HUES6 (cell line): ENCODE results near the gene CISD3.

ENCODE experiments used
- H3K27ac ChIP-seq: 2 replicates; pipeline ENCODE4 v1.7.0; 2013; ENCODE audit warnings: low read depth, mild to moderate bottlenecking, low read length, inconsistent platforms
- H3K27me3 ChIP-seq: 2 replicates; pipeline ENCODE4 v1.6.1; 2013; ENCODE audit warnings: low read length; ENCODE audit not compliant: control insufficient read depth, insufficient read depth
- H3K36me3 ChIP-seq: 2 replicates; pipeline ENCODE4 v1.6.1; 2013; ENCODE audit warnings: low read length; ENCODE audit not compliant: control insufficient read depth, insufficient read depth
- H3K4me1 ChIP-seq: 2 replicates; pipeline ENCODE4 v1.6.1; 2013; ENCODE audit warnings: low read length; ENCODE audit not compliant: control insufficient read depth, insufficient read depth
- H3K4me3 ChIP-seq: 2 replicates; pipeline ENCODE4 v1.5.1; 2013; ENCODE audit warnings: low read depth, low read length
- H3K9ac ChIP-seq: one replicate; pipeline ENCODE4 v1.6.1; 2013; ENCODE audit warnings: mild to moderate bottlenecking, low read length
- H3K9me3 ChIP-seq: 2 replicates; pipeline ENCODE4 v1.6.1; 2013; ENCODE audit warnings: low read depth, low read length; ENCODE audit not compliant: control insufficient read depth, insufficient read depth

Gene CISD3

DNA sequence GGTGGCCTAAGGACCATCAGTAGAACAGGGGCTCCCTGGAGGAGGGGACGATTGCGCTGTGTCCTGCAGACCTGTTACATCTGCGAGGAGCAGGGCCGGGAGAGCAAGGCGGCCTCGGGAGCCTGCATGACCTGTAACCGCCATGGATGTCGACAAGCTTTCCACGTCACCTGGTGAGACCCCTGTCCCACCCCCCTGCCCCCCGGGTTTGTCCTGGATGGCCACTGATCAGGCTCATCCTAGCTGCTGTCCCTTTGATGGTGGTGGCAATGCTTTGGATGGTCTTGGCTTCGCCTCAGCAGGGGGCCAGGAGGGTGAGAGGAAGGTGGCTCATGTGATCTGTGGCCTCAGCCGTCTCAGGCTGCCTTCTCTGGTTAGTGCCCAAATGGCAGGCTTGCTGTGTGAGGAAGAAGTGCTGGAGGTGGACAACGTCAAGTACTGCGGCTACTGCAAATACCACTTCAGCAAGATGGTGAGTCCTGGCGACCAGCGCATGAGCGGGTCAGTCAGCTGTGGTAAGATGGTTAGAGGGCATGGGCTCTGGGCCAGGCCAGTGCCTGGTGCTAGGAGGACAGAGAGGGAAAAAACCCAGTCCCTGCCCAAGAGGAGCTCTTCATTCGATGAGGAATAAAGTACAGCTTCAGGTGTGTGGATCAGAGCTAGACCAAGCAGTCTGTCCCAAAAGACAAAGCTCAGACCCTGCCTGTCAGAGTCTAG, 20.9 kb upstream of the CISD3 start:
- Histone ChIP-seq H3K4me1 (peaks cover 34% of the 10 kb centered on the region), H3K9ac (no peak overlapping the region), H3K27me3 (peaks cover 23% of the 10 kb centered on the region; the same call in 1 of the 2 replicates), H3K36me3 (peaks cover 39% of the 10 kb centered on the region), H3K9me3 (no peaks in the 10 kb centered on the region), H3K4me3 (no peak overlapping the region), H3K27ac (no peak overlapping the region)

DNA sequence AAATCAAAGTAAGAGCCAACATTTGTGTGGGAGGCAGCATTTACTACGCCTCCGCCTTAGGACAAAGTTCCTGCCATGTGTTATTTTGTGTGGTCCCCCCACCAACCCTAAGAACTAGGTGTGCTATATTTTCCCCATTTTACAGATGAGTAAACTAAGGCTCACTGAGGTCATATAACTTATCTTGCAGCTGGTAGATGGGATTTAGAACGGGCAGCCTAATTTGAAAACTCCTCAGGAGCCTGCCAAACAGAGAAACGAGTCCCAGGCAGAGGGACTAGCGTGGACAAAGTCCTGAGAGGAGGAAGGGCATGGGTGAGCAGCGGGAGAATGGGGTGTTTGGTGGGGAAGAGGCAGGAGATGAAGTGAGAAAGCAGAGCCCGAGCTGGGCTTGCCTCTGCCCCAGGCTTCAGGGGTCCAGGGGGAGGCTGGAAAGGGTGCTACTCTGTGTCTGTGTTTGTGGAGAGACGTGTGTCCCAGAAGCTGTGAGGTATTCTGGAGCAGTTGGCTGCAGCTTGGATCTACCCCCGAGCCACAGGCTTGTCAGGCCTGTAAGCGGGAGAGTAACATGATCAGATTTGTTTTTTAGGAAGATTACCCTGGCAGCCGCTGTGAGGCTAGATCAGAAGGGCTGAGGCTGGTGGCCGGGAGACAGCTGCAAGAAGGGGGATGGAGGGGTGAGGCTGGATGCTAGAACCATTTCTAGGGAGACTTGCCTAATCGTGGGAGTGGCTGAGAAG, 20.1 kb upstream of the CISD3 start:
- Histone ChIP-seq H3K36me3 (peaks cover 43% of the 10 kb centered on the region), H3K27me3 (peaks cover 18% of the 10 kb centered on the region; the same call in 1 of the 2 replicates), H3K27ac (no peak overlapping the region)

DNA sequence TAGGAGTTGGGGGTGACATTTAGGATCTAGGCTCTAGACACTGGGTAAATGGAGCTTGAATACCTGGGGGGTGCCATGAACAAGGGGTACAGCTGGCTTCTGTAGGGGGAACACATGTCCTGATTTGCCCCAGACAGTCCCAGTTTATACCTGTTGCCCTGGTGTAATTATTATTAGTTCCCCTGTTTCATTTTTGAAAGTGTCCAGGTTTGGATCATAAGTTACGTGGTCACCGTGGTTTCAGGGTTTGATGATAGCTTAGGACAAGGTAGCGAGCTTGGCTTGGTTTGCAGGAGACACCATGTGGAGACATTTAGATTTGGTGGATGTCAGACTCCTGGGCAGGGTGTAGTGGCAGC, 19.6 kb upstream of the CISD3 start:
- H3K36me3 ChIP-seq: peaks cover 43% of the 10 kb centered on the region
- H3K9me3 ChIP-seq: no peaks in the 10 kb centered on the region
- no peak overlapping the region for H3K4me3 ChIP-seq
- peaks cover 18% of the 10 kb centered on the region; the same call in 1 of the 2 replicates for H3K27me3 ChIP-seq
- peaks cover 36% of the 10 kb centered on the region for H3K4me1 ChIP-seq
- no peak overlapping the region for H3K27ac ChIP-seq
- no peak overlapping the region for H3K9ac ChIP-seq

More for the DNA sequence above, 20.1 kb upstream of the CISD3 start:
- no peaks in the 10 kb centered on the region for H3K9me3 ChIP-seq
- no peak overlapping the region for H3K4me3 ChIP-seq
- H3K4me1 ChIP-seq: peaks cover 31% of the 10 kb centered on the region
- no peak overlapping the region for H3K9ac ChIP-seq

DNA sequence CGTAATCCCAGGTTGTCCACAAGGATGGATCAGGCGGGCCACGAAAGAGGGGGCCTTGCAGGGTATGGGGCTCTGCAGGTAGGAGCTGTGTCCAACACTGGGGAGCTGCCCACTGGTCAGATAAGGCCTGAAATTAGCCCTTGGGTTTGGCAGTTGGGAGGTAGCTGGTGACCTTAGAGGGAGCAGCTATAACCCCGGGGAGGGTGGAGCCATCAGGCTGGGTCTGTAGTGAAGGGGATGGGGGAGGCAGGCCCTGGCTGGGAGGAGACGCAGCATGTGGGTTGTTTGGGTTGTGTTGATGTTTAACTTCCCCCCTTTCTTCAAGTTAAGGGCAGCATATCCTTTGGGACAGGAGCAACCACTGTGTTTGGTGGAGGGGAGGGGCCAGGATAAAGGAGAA, 19.2 kb upstream of the CISD3 start:
- no peak overlapping the region for H3K27ac ChIP-seq
- no peak overlapping the region for H3K9ac ChIP-seq
- H3K4me3 ChIP-seq: no peak overlapping the region
- peaks cover 46% of the 10 kb centered on the region for H3K36me3 ChIP-seq
- H3K4me1 ChIP-seq: peaks cover 40% of the 10 kb centered on the region
- H3K27me3 ChIP-seq: peaks cover 18% of the 10 kb centered on the region; the same call in 1 of the 2 replicates
- H3K9me3 ChIP-seq: no peaks in the 10 kb centered on the region

DNA sequence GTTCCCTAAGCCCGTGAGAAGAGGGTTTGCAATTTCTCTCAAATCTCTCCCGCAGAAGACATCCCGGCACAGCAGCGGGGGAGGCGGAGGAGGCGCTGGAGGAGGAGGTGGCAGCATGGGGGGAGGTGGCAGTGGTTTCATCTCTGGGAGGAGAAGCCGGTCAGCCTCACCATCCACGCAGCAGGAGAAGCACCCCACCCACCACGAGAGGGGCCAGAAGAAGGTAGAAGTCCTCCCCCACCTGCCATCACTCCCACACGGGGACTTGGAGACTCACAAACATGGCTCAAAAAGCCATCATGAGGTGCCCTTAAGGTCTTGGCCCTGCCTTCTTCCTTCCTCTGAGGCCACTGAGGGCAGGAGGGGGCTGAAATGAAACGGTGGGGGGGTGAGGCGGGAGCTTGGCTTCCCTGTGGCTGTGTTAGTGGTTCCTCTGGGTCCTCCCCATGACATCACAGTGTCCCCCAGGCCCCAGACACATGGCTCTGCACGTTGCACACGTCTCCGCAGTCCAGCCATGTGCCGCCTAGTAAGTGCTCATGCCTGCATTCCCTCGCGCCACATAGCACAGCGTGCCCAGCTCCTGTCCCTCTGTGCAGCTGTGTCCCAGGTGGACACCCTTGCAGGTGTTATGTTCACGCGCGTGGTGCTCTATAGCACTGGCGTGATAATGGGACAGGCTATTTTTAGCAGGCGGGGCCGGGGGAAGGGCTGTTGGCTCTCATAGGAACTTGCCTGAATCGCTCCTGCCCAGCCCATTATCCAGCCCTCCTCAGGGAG, 18.2 kb upstream of the CISD3 start:
- Histone ChIP-seq H3K4me1 (peaks cover 37% of the 10 kb centered on the region), H3K27me3 (peaks cover 10% of the 10 kb centered on the region; the same call in 1 of the 2 replicates), H3K27ac (no peak overlapping the region), H3K9ac (no peak overlapping the region), H3K36me3 (peaks cover 51% of the 10 kb centered on the region), H3K4me3 (no peak overlapping the region), H3K9me3 (no peaks in the 10 kb centered on the region)

DNA sequence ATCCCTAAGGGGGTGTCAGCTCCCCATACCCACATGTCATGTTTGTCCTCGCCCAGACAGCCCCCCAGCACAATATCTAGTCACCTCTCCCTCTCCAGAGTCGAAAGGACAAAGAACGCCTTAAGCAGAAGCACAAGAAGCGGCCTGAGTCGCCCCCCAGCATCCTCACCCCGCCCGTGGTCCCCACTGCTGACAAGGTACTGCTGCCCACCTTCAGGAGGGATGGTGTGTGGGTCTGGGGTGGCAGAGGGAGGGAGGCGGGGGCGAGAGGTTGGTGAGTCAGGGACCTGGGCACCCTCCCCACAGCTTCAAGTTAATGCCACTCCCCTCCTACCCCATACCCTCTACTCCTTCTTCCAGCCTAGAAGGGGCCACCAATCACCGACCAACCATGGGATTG, 17.5 kb upstream of the CISD3 start:
- H3K4me3 ChIP-seq: no peak overlapping the region
- H3K9me3 ChIP-seq: no peaks in the 10 kb centered on the region
- no peak overlapping the region for H3K9ac ChIP-seq
- H3K27ac ChIP-seq: no peak overlapping the region
- peaks cover 53% of the 10 kb centered on the region for H3K36me3 ChIP-seq
- H3K27me3 ChIP-seq: peaks cover 4% of the 10 kb centered on the region; the same call in 1 of the 2 replicates
- peaks cover 31% of the 10 kb centered on the region for H3K4me1 ChIP-seq

DNA sequence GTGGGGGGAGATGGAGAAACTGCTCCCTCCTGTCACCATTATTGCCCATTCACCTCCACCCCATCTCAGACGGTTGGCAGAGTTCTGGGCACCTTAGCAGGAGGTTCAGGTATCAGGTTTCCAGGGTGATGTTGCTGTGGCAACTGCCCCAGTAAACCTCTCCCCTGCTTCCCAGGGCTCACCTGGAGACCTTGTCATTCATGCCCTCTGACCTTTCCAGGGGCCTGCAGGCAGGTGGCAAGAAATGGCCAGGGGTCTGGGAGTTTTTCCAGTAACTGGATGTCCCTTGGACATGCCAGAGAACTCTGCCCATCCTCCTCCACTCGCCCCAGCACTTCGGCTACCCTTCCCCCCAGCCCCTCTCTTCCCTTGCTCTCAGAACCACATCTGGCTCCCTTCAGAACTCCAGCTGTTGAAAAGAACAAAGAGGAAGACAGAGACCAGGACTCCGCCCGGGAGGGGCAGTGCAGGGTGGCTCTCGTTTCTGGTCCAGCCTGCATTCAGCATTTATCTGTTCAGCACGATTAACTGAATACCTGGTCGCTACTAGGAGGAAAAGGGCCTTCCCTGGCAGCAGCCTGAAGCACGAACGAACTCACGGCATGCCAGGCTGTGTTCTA, 16.6 kb upstream of the CISD3 start:
- H3K9me3 ChIP-seq: no peaks in the 10 kb centered on the region
- no peak overlapping the region for H3K27ac ChIP-seq
- H3K4me1 ChIP-seq: peaks cover 31% of the 10 kb centered on the region
- peaks cover 50% of the 10 kb centered on the region for H3K36me3 ChIP-seq
- no peak overlapping the region for H3K9ac ChIP-seq
- H3K27me3 ChIP-seq: no peaks in the 10 kb centered on the region
- no peak overlapping the region for H3K4me3 ChIP-seq

DNA sequence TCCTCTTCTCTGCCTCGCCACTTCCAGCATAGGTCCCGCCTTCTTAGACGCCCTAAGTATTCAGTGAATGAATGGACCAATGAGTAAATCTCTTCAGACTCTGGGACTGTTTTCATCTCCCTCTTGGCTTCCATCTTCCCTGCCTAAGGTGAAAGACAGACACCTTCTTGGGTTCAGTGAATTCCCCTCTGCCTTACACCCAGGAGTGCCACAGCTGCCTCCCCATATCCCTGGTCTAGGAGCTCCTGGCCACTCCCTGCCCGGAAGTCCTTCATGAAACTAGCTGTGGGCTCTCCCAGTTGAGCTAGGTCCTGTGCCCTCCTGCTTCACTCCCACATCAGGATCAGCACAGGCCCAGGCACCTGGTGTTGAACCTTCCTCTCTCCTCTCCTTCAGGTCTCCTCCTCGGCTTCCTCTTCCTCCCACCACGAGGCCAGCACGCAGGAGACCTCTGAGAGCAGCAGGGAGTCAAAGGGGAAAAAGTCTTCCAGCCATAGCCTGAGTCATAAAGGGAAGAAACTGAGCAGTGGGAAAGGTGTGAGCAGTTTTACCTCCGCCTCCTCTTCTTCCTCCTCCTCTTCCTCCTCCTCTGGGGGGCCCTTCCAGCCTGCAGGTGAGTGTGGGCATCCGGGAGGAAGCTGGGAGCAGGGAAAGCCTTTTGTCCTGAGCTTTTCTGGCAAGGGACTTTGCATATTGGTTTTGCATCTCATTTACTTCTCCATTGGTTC, 14.8 kb upstream of the CISD3 start:
- Histone ChIP-seq H3K27me3 (peaks cover 2% of the 10 kb centered on the region; the same call in 1 of the 2 replicates), H3K9ac (no peak overlapping the region), H3K4me3 (no peak overlapping the region), H3K36me3 (peaks cover 41% of the 10 kb centered on the region), H3K27ac (no peak overlapping the region), H3K4me1 (peaks cover 45% of the 10 kb centered on the region), H3K9me3 (no peaks in the 10 kb centered on the region)

DNA sequence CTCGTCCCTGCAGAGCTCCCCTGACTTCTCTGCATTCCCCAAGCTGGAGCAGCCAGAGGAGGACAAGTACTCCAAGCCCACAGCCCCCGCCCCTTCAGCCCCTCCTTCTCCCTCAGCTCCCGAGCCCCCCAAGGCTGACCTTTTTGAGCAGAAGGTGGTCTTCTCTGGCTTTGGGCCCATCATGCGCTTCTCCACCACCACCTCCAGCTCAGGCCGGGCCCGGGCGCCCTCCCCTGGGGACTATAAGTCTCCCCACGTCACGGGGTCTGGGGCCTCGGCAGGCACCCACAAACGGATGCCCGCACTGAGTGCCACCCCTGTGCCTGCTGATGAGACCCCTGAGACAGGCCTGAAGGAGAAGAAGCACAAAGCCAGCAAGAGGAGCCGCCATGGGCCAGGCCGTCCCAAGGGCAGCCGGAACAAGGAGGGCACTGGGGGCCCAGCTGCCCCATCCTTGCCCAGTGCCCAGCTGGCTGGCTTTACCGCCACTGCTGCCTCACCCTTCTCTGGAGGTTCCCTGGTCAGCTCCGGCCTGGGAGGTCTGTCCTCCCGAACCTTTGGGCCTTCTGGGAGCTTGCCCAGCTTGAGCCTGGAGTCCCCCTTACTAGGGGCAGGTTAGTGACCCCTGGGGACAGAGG, 13.7 kb upstream of the CISD3 start:
- Histone ChIP-seq H3K9ac (no peak overlapping the region), H3K4me3 (no peak overlapping the region), H3K27ac (no peak overlapping the region), H3K4me1 (peaks cover 42% of the 10 kb centered on the region), H3K9me3 (no peaks in the 10 kb centered on the region), H3K27me3 (peaks cover 11% of the 10 kb centered on the region; the same call in 1 of the 2 replicates), H3K36me3 (peaks cover 45% of the 10 kb centered on the region)
